ENCODE data around the gene RASGRP3.

The RASGRP3 gene

GRCh38 chr2:33526921-33527320, 50.5 kb downstream of the RASGRP3 start:
- no peak for DNase-seq

DNA sequence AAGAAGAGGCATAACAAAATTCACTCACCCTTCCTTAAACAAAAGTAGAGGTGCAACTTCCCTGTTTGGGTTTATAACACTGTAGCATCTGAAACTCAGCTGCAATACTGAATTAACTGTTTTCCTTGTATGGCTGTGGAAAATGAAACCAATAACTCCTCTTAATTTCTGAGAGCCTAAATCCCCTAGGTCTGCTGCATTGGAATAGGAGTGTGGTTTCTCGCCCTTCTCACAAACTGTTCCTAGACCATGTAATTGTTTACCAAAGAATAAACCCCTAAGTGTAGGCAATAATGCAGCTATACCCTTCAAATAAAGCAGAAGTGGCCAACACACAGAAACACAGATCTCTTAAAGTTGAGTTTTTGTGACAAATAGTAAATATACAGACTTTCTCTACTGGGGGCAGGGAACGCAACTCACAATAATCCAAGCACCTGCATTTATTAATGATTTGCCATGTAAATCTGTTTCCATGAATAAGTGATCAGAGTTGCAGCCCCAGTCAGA, 52.0 kb downstream of the RASGRP3 start:
- no peak for DNase-seq

- DNase-seq, result peak; percentile 98
Measured at GRCh38 chr2:33529771-33530481, 53.5 kb downstream of the RASGRP3 start.

DNA sequence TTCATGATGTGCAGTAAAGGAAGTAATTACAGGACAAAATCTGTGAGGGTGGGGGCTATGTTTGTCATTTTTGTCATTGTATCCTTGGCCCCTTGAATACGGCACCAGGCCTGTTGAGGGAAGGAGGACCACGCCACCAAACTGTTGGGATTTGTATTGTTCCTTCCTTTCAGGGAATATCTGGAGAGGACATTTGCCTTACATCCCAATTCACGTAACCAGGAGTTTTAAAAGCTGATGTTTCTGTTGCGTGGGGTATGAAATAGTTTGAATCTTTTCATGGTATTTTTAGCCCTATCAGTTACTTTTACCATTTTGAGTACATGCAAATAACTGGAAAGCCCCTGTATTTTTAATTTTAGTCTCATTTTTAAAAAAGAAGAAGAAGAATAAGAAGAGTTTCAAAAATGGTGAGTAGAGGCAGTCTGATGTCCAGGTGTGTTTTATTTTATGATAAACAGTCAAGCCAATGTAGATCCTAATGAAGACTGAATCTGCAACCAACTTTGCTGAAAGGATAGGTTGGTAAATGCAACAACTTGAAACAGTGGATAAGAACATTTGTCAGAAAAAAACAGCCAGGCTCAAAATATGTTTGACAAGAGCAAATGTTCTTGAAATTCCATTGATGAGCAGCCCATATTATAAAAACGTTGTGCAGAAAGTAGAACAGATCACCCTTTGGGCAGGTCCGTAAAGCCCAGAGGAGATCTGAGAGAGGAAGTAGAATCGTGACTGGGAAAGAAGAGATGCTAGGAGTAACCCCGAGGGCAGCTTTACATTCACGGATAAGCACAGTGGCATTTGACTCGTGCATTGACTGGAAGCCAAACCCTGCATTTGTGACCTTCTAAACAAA, 54.5 kb downstream of the RASGRP3 start:
- DNase-seq, result no peak

DNA sequence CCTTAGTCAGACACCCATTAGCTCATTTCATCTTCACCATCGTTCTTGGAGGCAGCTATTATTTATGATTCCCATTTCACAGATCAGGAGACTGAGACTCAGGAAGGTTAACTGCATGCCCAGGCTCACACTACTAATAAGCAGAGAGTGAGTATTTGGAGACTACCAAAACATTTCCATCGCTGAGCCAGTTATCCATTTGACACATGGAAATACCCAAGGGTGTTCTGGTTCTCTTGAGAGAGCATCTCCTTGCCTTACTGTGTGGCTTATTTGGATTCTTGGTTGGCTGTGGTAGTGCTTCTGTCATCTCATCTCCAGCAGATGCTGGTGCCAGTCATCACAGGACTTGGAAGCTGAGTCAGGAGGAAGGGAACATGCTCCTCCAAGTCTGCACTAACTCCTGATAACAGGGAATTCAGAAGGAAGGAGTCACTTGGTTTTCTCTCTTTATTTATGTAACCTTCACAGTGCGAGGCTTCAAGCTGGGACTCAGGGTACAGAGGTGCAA, 55.2 kb downstream of the RASGRP3 start:
- no peak for DNase-seq

DNA sequence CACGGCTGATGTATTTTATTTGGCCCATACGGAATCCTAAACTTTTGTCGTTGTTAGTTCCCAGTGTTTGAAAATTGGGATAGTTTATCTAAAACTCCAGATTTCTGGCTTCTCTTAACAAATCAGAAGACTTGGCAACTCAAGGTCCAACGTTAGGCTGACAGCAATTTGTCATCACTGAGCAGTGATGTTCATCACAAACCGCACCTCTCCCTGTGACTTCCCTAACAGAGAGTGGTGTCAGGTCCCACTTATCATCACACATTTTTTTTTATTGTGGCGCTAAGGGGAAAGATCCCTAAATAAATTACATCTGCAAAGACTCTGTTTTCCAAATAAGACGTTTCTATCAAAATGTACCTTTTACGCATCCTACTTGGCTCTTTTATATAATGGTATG, 55.7 kb downstream of the RASGRP3 start:
- DNase-seq, result no peak

- no peak for DNase-seq
Measured at GRCh38 chr2:33532966-33533365, 56.5 kb downstream of the RASGRP3 start.

GRCh38 chr2:33535421-33535820, 59.0 kb downstream of the RASGRP3 start:
- DNase-seq, result no peak

GRCh38 chr2:33541243-33541642, 64.8 kb downstream of the RASGRP3 start:
- no peak for DNase-seq

- DNase-seq, result no peak
Measured at GRCh38 chr2:33550206-33550605, 73.8 kb downstream of the RASGRP3 start.

DNA sequence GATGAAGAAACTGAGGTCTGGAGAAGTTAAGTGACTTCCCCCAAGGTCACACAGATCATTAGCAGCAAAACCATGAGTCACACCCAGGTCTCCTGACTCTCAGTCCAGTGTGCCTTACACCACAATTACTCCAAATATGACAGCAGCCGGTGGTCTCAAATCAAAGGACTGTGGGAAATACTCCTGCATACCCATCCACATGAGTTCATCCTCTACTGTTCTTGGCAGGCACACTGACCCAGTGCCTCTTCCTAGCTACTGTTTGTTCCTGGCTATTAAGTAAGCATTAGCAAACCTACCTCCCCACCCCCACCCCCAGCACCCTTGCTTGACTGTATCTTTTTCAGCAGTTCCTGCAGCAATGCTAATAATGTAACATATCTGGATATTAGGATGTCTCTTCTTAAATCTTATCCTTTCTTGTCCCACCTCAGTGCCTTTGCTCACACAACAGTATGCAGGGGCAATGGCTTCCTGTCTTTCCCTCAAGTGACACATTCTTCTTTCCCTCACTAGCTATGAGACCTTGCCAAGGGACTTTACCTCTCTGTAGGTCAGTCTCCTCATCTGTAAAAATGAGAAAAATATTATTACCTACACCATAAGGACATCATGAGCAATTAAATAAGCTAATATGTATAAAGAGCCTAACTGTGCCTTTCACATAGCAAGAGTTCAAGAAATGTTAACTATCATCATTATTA, 76.5 kb downstream of the RASGRP3 start:
- peak; percentile 66 for DNase-seq

DNA sequence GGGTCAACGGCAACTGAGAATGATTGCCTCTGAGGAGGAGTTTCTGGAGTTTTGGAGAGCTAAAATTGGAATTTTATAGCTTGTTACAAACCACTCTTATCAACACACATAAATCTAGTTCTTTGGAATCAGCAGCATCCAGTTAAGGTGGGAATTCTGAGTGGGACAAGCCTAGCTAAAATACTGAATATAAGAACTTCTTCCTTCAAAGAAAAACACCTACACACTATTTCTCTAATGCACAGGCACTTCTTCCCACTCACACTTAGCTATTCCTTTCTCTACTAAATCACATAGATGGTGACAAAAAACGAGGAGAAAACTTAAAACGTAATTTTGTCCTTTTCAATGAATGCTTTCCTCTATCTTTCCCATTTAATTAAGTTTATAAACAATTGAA, 79.2 kb downstream of the RASGRP3 start:
- DNase-seq, result no peak

DNA sequence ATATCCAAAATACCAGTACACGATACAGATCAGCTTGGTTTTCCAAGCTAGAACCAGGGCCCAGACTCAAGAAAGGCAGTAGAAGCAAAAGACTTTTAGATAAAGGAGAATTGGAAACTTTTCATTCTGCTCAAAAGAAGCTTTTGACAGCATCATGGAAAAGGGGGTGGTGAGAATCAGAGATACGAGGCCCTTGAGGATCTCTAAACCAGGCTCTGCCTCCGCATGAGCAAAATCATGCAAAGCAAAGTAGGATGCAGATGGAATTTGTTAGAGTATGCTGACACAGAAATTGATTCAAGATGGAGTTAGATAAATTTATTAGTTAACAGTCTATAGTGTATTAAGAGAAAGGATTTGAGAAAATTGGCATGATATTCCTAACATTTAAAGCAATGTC, 82.9 kb downstream of the RASGRP3 start:
- peak; percentile 20 for DNase-seq

DNA sequence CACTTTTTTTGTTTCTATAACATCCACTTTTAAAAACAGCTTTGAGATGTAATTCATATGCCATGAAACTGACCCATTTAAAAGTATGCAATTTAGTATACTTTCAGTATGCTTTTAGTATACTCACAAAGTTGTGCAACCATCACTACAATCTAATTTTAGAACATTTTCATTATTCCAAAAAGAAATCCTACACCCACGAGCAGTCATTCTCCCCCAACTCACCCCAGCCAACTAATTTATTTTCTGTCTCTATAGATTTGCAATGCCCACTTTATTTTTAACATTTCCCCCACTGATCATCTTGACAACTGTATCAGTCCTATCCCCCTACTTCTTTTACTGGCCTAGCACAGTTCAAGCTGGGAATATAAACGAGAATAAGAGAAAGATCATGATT, 83.6 kb downstream of the RASGRP3 start:
- no peak for DNase-seq

DNA sequence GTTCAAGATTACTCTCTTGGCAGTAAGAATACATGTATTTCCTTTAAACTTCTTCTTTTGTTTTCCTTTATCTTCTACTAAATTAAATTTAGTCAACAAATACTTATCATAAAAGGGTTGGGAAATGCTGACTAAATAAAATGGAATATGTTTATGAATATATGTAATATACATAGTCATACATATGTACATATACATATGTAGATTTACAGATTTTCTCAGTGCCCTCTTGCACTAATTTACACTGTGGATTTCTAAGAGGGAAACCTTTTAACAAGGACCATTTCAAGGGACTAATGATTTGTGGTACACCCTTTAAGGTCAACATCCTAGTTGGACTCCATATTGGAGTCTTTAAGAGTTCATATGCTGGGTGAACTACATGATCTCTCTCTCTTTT, 85.4 kb downstream of the RASGRP3 start:
- no peak for DNase-seq

GRCh38 chr2:33570681-33571080, 94.2 kb downstream of the RASGRP3 start:
- no peak for DNase-seq

DNA sequence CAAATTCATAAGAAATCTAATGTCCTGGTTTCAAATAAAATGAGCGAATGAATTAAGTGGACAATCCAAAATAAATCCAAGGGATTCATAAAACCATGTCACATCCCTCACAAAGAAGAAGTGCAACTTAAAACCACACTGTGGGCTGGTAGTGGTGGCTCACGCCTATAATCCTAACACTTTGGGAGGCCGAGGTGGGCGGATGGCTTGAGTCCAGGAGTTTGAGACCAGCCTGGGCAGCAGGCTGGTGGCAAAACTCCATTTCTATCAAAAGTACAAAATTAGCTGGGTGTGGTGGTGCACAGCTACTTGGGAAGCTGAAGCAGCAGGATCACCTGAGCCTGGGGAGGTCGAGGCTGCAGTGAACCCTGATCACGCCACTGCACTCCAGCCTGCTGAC, 97.2 kb downstream of the RASGRP3 start:
- no peak for DNase-seq

DNA sequence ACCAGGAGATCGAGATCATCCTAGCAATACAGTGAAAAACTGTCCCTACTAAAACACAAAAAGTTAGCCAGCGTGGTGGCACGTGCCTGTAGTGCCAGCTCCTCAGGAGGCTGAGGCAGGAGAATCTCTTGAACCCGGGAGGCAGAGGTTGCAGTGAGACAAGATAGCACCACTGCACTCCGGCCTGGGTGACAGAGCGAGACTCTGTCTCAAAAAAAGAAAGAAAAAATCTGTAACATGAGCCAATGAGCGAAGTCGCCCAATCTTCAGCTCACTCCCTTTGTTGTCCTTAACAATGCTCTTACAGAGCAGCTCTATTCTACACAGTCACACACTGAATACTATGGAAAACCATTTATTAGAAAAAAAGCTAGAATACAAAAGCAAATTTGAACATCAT, 100.6 kb downstream of the RASGRP3 start:
- no peak for DNase-seq

GRCh38 chr2:33577668-33578067, 101.2 kb downstream of the RASGRP3 start:
- no peak for DNase-seq

DNA sequence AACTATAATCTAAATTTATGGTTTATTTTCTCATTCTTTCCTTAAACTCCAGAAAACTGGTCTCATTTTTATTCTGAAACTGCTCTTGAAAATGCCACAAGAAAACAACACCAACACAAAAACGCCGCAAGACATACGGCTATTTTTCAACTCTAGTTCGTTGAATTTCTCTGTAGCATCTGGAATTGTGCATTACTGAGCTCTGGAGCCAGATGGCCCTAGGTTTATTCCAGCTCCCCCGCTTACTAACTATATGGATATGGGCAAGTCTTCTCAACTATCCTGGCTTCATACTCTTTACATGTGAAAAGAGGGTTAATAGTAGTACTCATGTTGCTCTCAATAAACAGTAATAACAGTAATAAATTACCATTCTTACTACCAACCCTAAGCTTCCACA, 102.8 kb downstream of the RASGRP3 start:
- DNase-seq, result no peak

- DNase-seq, result no peak
Measured at GRCh38 chr2:33581872-33582271, 105.4 kb downstream of the RASGRP3 start.

DNA sequence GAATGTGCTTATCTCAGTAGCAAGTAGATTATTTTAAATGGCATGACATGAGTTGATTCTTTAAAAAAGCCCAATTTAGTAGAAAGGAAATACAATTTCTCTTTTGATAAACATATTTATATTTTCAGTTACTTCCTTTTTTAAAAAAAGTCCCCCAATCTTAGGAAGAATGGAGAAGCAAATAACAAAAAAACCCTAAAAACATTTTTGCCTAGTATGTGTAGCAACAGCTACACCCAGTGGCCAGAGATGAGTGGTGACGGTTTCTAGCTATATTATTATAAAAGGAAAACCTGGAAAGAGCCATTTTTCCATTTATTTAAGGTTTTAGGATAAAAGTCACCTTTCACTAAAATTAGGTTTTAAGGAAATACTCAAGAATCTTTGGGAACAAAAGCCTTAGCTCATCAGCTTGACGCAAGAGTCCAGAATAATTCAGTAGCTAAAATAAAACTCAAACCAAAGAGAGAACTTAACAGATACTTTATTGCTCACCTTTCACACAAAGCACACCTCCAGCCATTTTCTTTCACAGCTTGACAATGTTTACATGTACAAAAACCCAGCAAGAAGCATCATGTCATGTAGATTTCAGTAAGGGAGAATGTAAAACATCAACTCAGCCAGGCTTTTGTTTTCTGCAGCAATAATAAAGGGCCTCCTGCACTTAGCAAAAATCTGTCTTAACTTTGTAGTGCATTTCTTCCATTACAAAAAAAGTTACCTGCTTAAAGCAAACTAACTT, 106.9 kb downstream of the RASGRP3 start:
- DNase-seq, result peak; percentile 42

DNA sequence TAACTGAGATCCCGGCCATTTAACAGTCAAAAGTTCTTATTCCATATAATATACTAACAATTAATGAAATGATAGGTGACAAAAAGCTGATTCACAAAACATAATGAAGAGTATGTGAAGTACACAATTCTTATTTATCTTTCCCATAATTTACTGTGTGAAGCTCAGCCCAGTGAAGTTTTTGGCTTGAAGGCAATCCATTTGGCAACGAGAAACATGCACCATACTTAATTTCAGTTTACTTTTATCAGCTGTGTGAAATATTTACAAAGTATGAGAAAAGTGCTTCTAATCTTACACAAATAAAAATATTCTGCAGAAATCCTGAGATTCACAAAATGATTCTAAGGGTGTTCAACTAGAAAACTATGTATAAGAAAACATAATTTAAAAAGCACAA, 110.3 kb downstream of the RASGRP3 start:
- DNase-seq, result no peak

Measured in fibroblast of upper back skin (primary cell).